Measurements from ENCODE around the gene LRP5.

- no peak for TF ChIP-seq ZNF462 (CRISPR knock-in tag; IDR thresholded peaks at IDR 0.05)
- peak; percentile 97 to 98 for TF ChIP-seq CTCF (conservative IDR thresholded peaks at IDR 0.05; ENCODE audit: low read depth in 2 of 2)
- no peak for TF ChIP-seq EZH2phosphoT487 (IDR thresholded peaks at IDR 0.05; ENCODE audit: unreplicated experiment)
- no peak for TF ChIP-seq JUNB (IDR thresholded peaks at IDR 0.05; ENCODE audit: unreplicated experiment)
- TF ChIP-seq ETS1 (IDR thresholded peaks at IDR 0.05), result no peak
- TF ChIP-seq POLR2AphosphoS5 (IDR thresholded peaks at IDR 0.05; ENCODE audit: low read depth), result no peak
- TF ChIP-seq EZH2 (IDR thresholded peaks at IDR 0.05; ENCODE audit: low read depth, unreplicated experiment), result no peak
- no peak for TF ChIP-seq ZNF331 (CRISPR knock-in tag; IDR thresholded peaks at IDR 0.05; ENCODE audit: low read depth)
- no peak for TF ChIP-seq REST (IDR thresholded peaks at IDR 0.05; ENCODE audit: unreplicated experiment)
- no peak for TF ChIP-seq STAT1 (IDR thresholded peaks at IDR 0.05; ENCODE audit: unreplicated experiment)
These were observed 71.6 kb downstream of the LRP5 start for GRCh38 chr11:68383976-68384501.
